Mesenchymal stem cell (in vitro differentiated cells and primary cell): ENCODE data around the gene MACROD2.

ENCODE experiments used
- DNase-seq: peaks from one replicate; pipeline ENCODE4 v3.0.0-alpha.2; 2013
- H2AFZ ChIP-seq: one replicate; pipeline ENCODE4 v1.6.1; 2013; ENCODE audit warnings: low read depth, mild to moderate bottlenecking, control low read depth, inconsistent platforms, low read length, moderate library complexity
- H2AK5ac ChIP-seq: 2 replicates; pipeline ENCODE4 v1.6.1; 2013; ENCODE audit warnings: low read length, moderate library complexity, mild to moderate bottlenecking, inconsistent platforms; ENCODE audit not compliant: severe bottlenecking
- H2BK120ac ChIP-seq: one replicate; pipeline ENCODE4 v1.6.1; 2013; ENCODE audit warnings: low read depth, mild to moderate bottlenecking, inconsistent platforms, low read length, moderate library complexity
- H2BK12ac ChIP-seq, 2 experiments: one replicate each; pipeline ENCODE4 v1.6.1; 2013; ENCODE audit warnings: inconsistent platforms in 2 of 2, low read length in 2 of 2, mild to moderate bottlenecking in 2 of 2, moderate library complexity in 2 of 2, control low read depth in 1 of 2
- H2BK15ac ChIP-seq: one replicate; pipeline ENCODE4 v1.6.1; 2013; ENCODE audit warnings: mild to moderate bottlenecking, low read depth, inconsistent platforms; ENCODE audit not compliant: poor library complexity, severe bottlenecking
- H2BK5ac ChIP-seq: 2 replicates; pipeline ENCODE4 v1.6.1; 2013; ENCODE audit warnings: low read depth, mild to moderate bottlenecking, low read length, control low read depth, inconsistent platforms; ENCODE audit not compliant: poor library complexity, severe bottlenecking
- H3K14ac ChIP-seq, 2 experiments: one replicate each; pipeline ENCODE4 v1.6.1; 2013; ENCODE audit warnings: inconsistent platforms in 2 of 2, low read length in 2 of 2, control low read depth in 1 of 2, mild to moderate bottlenecking in 1 of 2, moderate library complexity in 1 of 2
- H3K18ac ChIP-seq, 2 experiments: one replicate each; pipeline ENCODE4 v1.6.1; 2013; ENCODE audit warnings: inconsistent platforms in 2 of 2, low read length in 2 of 2, control low read depth in 1 of 2, low read depth in 1 of 2, mild to moderate bottlenecking in 1 of 2
- H3K23ac ChIP-seq, 2 experiments: one replicate each; pipeline ENCODE4 v1.6.1; 2013; ENCODE audit warnings: inconsistent platforms in 2 of 2, low read length in 2 of 2, mild to moderate bottlenecking in 2 of 2, moderate library complexity in 2 of 2, control low read depth in 1 of 2
- H3K27ac ChIP-seq: 2 replicates; pipeline ENCODE4 v1.5.1; 2013; ENCODE audit warnings: mild to moderate bottlenecking, moderate library complexity, low read length, control low read depth, inconsistent platforms; ENCODE audit not compliant: poor library complexity, severe bottlenecking
- H3K27me3 ChIP-seq, 2 experiments: 2 replicates each; pipeline versions ENCODE4 v1.6.1 to v1.7.0; 2013; ENCODE audit warnings: low read length in 2 of 2, mild to moderate bottlenecking in 2 of 2, moderate library complexity in 2 of 2, control low read depth in 1 of 2, inconsistent platforms in 1 of 2; ENCODE audit not compliant: control insufficient read depth in 1 of 2, insufficient read depth in 1 of 2
- H3K36me3 ChIP-seq, 2 experiments: 2 replicates each; pipeline versions ENCODE4 v1.6.1 to v1.7.0; 2013; ENCODE audit warnings: low read length in 2 of 2, control low read depth in 1 of 2, inconsistent platforms in 1 of 2, low read depth in 1 of 2, mild to moderate bottlenecking in 1 of 2; ENCODE audit not compliant: insufficient read depth in 2 of 2, control insufficient read depth in 1 of 2
- H3K4ac ChIP-seq, 2 experiments: one replicate each; pipeline ENCODE4 v1.6.1; 2013; ENCODE audit warnings: inconsistent platforms in 2 of 2, low read length in 2 of 2, mild to moderate bottlenecking in 2 of 2, moderate library complexity in 2 of 2, control low read depth in 1 of 2, low read depth in 1 of 2
- H3K4me1 ChIP-seq: 2 replicates; pipeline ENCODE4 v1.6.1; 2013; ENCODE audit warnings: low read depth, low read length, control low read depth; ENCODE audit not compliant: control insufficient read depth, insufficient read depth
- H3K4me2 ChIP-seq: 2 replicates; pipeline ENCODE4 v1.6.1; 2013; ENCODE audit warnings: low read length, mild to moderate bottlenecking, inconsistent platforms; ENCODE audit not compliant: poor library complexity, severe bottlenecking
- H3K4me3 ChIP-seq, 2 experiments: 2 replicates each; pipeline versions ENCODE4 v1.5.1 to v1.7.0; 2013; ENCODE audit warnings: low read length in 2 of 2, mild to moderate bottlenecking in 2 of 2, control low read depth in 1 of 2, low read depth in 1 of 2; ENCODE audit not compliant: insufficient read depth in 1 of 2
- H3K79me1 ChIP-seq: replicated peaks from 2 replicates; pipeline ENCODE4 v1.6.1; 2013; ENCODE audit warnings: mild to moderate bottlenecking, control low read depth, low read length, inconsistent platforms; ENCODE audit not compliant: poor library complexity, severe bottlenecking
- H3K9ac ChIP-seq: 2 replicates; pipeline ENCODE4 v1.7.0; 2013; ENCODE audit warnings: mild to moderate bottlenecking, low read length, moderate library complexity
- H3K9me3 ChIP-seq: 2 replicates; pipeline ENCODE4 v1.7.0; 2013; ENCODE audit warnings: mild to moderate bottlenecking, low read length; ENCODE audit not compliant: control insufficient read depth
- H4K8ac ChIP-seq: one replicate; pipeline ENCODE4 v1.6.1; 2013; ENCODE audit warnings: inconsistent platforms, mild to moderate bottlenecking, low read length, moderate library complexity
- H4K91ac ChIP-seq: one replicate; pipeline ENCODE4 v1.6.1; 2013; ENCODE audit warnings: mild to moderate bottlenecking, low read length, inconsistent platforms
- WGBS: methylation state at CpG from one replicate; pipeline ENCODE4 v1.1.7; 2013; ENCODE audit warnings: mixed read lengths; 5-methylcytosine and 5-hydroxymethylcytosine counted together

MACROD2 gene

DNA sequence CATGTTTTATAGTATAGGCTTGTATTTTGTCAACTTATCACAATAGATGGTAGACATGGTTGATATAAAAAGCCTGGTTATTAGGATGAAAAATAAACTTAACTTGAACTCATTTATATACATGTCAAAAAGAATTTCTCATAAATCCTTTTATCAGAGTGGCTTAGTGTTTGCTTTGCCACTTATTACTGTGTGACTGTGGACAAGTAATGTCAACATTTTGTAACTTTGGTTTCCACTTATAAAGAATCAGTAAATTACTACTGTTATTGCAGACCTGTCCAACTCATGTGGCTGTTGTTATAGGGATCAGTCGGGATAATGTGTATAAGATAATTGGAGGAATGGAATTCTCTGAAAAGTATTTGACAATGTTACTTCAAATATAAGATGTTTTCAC lies 1236.9 kb downstream of the MACROD2 start:
- Histone ChIP-seq H3K4me3 (no peak overlapping the region), H3K9ac (no peak overlapping the region), H4K91ac (no peak overlapping the region), H2BK120ac (no peak overlapping the region), H3K4ac (no peak overlapping the region), H2BK15ac (no peak overlapping the region), H3K27ac (no peak overlapping the region), H3K4me2 (no peak overlapping the region), H2BK12ac (no peak overlapping the region), H2BK5ac (no peak overlapping the region), H3K23ac (no peak overlapping the region), H2AK5ac (no peak overlapping the region), H3K14ac (no peak overlapping the region), H4K8ac (no peak overlapping the region), H3K18ac (no peak overlapping the region), H3K36me3 (no peaks in the 10 kb centered on the region), H3K4me1 (no peaks in the 10 kb centered on the region), H2AFZ (no peak overlapping the region), H3K79me1 (no peaks in the 10 kb centered on the region), H3K27me3 (no peaks in the 10 kb centered on the region), H3K9me3 (peaks cover 5% of the 10 kb centered on the region)
- no CpG with 5 or more reads among the region's 1 CpG for WGBS
- no peak for DNase-seq

DNA sequence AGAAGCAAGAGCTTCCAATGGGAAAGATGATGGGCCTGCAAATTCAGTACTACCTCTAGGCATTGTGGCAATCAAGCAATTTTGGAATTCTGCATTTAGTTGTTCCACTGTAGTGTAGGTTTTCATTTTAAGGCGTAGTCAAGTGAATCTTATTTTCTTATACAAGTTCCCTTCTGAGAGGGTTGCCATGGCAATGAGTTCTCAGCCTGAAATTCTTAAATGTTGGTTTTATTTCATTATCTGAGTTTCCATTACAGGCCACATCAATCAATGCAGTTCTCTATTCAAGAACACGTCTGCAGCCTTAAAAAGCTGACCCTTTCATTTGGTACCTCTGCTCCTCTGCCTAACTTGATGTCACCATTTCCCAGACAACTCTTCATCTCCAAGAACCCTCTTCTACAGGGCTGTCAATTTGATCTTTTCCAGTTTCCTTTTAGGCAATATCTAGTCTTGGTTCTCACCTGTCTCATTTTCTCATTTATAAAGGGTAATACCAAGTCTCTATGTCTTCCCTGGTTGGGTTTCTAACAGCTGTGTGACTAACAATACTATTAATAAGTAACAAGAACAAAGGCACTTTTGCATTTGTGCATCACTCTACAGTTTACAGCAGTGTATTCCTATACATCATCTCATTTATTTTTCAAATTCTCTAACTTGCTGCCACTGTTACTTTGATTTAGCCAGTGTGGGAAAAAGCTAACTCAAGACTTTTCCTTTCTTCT lies 1240.3 kb downstream of the MACROD2 start:
- no peak overlapping the region for H2BK5ac ChIP-seq
- no peak overlapping the region for H2BK12ac ChIP-seq
- no peak overlapping the region for H3K4me2 ChIP-seq
- H4K91ac ChIP-seq, result no peak overlapping the region
- H3K4ac ChIP-seq, result no peak overlapping the region
- H2AFZ ChIP-seq, result no peak overlapping the region
- no peak overlapping the region for H2BK15ac ChIP-seq
- no peak overlapping the region for H3K9ac ChIP-seq
- H3K4me3 ChIP-seq, result no peak overlapping the region
- DNase-seq, result no peak
- no peak overlapping the region for H3K23ac ChIP-seq
- 88% methylated on average over 2 of the region's 2 CpGs for WGBS
- no peaks in the 10 kb centered on the region for H3K4me1 ChIP-seq
- no peaks in the 10 kb centered on the region for H3K36me3 ChIP-seq
- H2AK5ac ChIP-seq, result no peak overlapping the region
- H2BK120ac ChIP-seq, result no peak overlapping the region
- no peaks in the 10 kb centered on the region for H3K27me3 ChIP-seq
- no peak overlapping the region for H3K14ac ChIP-seq
- no peak overlapping the region for H3K18ac ChIP-seq
- H3K27ac ChIP-seq, result no peak overlapping the region
- no peaks in the 10 kb centered on the region for H3K9me3 ChIP-seq
- H3K79me1 ChIP-seq, result no peaks in the 10 kb centered on the region
- H4K8ac ChIP-seq, result no peak overlapping the region

DNA sequence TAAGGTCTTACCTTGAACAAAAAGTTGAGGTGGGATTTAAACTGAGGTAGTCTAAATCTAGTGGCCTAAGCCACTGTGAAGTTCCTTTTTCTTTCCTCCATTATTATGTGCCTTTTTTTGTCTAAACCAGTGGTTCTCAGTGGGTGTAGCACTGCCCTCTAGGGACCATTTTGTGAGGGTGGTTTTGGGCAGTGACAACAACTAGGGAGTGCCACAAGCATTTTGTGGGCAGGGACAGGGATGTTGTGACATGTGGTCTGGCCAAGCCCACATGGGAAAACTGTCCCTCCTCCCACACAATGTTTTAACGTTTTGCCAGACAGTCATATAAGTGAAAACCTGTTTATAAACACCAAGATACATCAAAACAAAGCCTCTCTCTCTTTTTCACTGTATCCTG lies 1241.5 kb downstream of the MACROD2 start:
- H3K4me3 ChIP-seq, result no peak overlapping the region
- no peak overlapping the region for H3K9ac ChIP-seq
- H4K91ac ChIP-seq, result no peak overlapping the region
- no peaks in the 10 kb centered on the region for H3K79me1 ChIP-seq
- H3K4me2 ChIP-seq, result no peak overlapping the region
- H3K36me3 ChIP-seq, result no peaks in the 10 kb centered on the region
- H4K8ac ChIP-seq, result no peak overlapping the region
- H3K4ac ChIP-seq, result no peak overlapping the region
- H2BK120ac ChIP-seq, result no peak overlapping the region
- H3K14ac ChIP-seq, result no peak overlapping the region
- no peak overlapping the region for H3K18ac ChIP-seq
- H3K23ac ChIP-seq, result no peak overlapping the region
- no peak overlapping the region for H2AK5ac ChIP-seq
- H2BK5ac ChIP-seq, result no peak overlapping the region
- no peak overlapping the region for H2BK12ac ChIP-seq
- no peaks in the 10 kb centered on the region for H3K9me3 ChIP-seq
- no CpG with 5 or more reads among the region's 1 CpG for WGBS
- H3K27ac ChIP-seq, result no peak overlapping the region
- no peak overlapping the region for H2BK15ac ChIP-seq
- H2AFZ ChIP-seq, result no peak overlapping the region
- DNase-seq, result peak; percentile 60
- H3K27me3 ChIP-seq, result no peaks in the 10 kb centered on the region
- H3K4me1 ChIP-seq, result no peaks in the 10 kb centered on the region

DNA sequence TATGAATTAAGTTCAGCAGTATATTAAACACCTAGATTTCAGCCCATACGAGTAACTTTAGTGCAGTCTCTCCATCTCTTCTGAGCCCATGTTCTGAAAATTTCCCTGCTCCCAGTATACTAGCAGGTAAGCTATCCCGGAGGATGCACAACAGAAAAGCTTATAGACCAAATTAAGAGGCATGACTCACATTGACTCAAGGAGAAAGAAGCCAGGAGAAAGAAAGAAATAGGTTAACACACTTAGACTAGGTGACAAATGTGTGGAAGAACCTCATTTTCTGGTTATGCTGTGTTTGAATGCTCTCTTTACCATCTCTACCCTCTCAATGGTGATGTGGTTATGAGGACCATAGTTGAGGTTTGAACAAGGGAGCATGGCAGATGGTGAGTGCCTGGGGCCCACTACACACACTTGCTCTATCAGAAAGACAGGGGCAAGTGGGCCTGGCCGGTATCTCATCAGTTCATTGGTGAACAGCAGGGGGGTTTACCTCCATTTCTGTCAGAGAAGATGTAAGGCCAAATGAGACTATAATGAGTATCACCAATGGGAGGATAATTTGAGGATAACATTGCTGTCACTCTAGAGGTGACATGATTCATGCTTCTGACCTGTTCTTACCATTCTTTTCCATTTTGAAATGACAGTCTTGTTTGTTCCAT lies 1244.4 kb downstream of the MACROD2 start:
- DNase-seq, result no peak

More for the DNA sequence above, 1244.4 kb downstream of the MACROD2 start:
- no peaks in the 10 kb centered on the region for H3K4me1 ChIP-seq
- no peak overlapping the region for H3K18ac ChIP-seq
- H3K27me3 ChIP-seq, result no peaks in the 10 kb centered on the region
- WGBS, result 93% methylated on average over 2 of the region's 3 CpGs
- H3K9ac ChIP-seq, result no peak overlapping the region
- no peak overlapping the region for H2AFZ ChIP-seq
- no peak overlapping the region for H4K8ac ChIP-seq
- no peak overlapping the region for H3K4ac ChIP-seq
- no peak overlapping the region for H3K14ac ChIP-seq
- no peak overlapping the region for H3K23ac ChIP-seq
- no peaks in the 10 kb centered on the region for H3K9me3 ChIP-seq
- H2BK15ac ChIP-seq, result no peak overlapping the region
- H3K4me2 ChIP-seq, result no peak overlapping the region
- no peak overlapping the region for H4K91ac ChIP-seq
- H2BK5ac ChIP-seq, result no peak overlapping the region
- no peak overlapping the region for H2BK120ac ChIP-seq
- no peak overlapping the region for H3K4me3 ChIP-seq
- H2BK12ac ChIP-seq, result no peak overlapping the region
- no peak overlapping the region for H2AK5ac ChIP-seq
- no peaks in the 10 kb centered on the region for H3K79me1 ChIP-seq
- no peaks in the 10 kb centered on the region for H3K36me3 ChIP-seq
- H3K27ac ChIP-seq, result no peak overlapping the region
